Tibial nerve (tissue), 4 donors: ENCODE results near the gene ARSJ.

ENCODE experiments used
- CTCF ChIP-seq, 5 experiments: fragments of 200-600 bp in 3 of 5; fragments of 450-650 bp in 2 of 5; sonication (generic) in 3 of 5; IDR thresholded peaks; one replicate each; pipeline ENCODE4 v1.5.1; 2016 to 2019; ENCODE audit warnings: antibody characterized with exemption in 5 of 5, mild to moderate bottlenecking in 3 of 5, moderate library complexity in 2 of 5
- EP300 ChIP-seq, 2 donors: sonication (generic); formaldehyde crosslinking; IDR thresholded peaks; one replicate each; pipeline ENCODE4 v1.6.1; 2017; ENCODE audit warnings: antibody characterized with exemption in 2 of 2, mild to moderate bottlenecking in 1 of 2
- POLR2A ChIP-seq, 2 donors: fragments of 450-650 bp; IDR thresholded peaks; one replicate each; pipeline ENCODE4 v1.6.1; 2017; ENCODE audit warnings: antibody characterized with exemption in 2 of 2, mild to moderate bottlenecking in 2 of 2, moderate library complexity in 2 of 2

GRCh38 chr4:113943085-113943484, 36.4 kb downstream of the ARSJ start:
- TF ChIP-seq EP300 (IDR thresholded peaks at IDR 0.05) (no peak), CTCF (IDR thresholded peaks at IDR 0.05) (no peak), POLR2A (IDR thresholded peaks at IDR 0.05) (no peak)
